Fibroblast of lung (primary cell): ENCODE measurements around the gene GP1BB.
A peak's percentile ranks its signal among the peaks of the same experiment; 100 is the strongest.

Experiments
- CTCF ChIP-seq, 2 donors: IDR thresholded peaks in 1 of 2; conservative IDR thresholded peaks in 1 of 2; 1 replicate in 1 of 2; 2 replicates in 1 of 2; pipeline ENCODE4 v1.5.1; 2011 to 2012; ENCODE audit warnings: low read length in 2 of 2, control low read depth in 1 of 2, inconsistent platforms in 1 of 2, low read depth in 1 of 2, mild to moderate bottlenecking in 1 of 2
- EZH2 ChIP-seq: IDR thresholded peaks from 2 replicates; pipeline ENCODE4 v1.5.1; 2012; ENCODE audit warnings: low read length, control low read depth, mild to moderate bottlenecking; ENCODE audit errors: missing control alignments

DNA sequence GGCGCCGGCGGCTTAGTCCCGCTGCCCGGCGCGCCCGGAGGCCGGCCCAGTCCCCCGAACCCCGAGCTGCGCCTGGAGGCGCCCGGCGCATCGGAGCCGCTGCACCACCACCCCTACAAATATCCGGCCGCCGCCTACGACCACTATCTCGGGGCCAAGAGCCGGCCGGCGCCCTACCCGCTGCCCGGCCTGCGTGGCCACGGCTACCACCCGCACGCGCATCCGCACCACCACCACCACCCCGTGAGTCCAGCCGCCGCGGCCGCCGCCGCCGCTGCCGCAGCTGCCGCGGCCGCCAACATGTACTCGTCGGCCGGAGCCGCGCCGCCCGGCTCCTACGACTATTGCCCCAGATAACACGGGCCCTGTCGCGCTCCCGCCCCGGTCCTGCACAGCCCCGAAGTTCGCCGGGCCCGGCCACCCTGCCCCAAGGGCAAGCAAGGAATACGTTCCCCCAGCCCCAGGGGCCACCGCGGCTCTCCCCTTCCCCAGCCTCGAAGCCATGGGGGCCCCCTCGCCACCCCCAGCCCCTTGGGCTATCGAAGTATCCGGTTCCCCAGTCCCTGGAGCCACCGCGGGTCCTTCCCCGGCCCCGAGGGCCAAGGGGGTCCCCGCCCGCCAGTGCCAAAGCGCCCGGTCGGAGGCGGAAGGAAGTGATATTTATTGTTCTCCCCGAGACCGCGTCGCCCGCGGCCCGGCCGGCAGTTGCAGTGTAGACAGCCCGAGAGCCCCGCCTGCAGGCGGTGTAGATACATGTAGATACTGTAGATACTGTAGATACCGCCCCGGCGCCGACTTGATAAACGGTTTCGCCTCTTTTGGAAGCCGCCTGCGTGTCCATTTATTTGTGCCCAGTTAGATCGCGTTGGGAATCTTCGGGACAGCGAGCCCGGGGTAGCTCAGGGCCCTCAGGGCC lies 43.4 kb downstream of the GP1BB start:
- TF ChIP-seq CTCF (conservative IDR thresholded peaks at IDR 0.05 in 1 of 2, IDR thresholded peaks at IDR 0.05 in 1 of 2; ENCODE audit: low read depth in 1 of 2, low read length in 2 of 2) (no peak), EZH2 (peak; percentile 76)
